HepG2 (cell line): ENCODE results near the gene RCOR3.

Experiments used
- ATF7 ChIP-seq, 2 experiments: fragments of 450-650 bp in 1 of 2; sonication (generic) in 1 of 2; formaldehyde crosslinking in 1 of 2; IDR thresholded peaks; 2 replicates each; pipeline versions ENCODE4 v1.4.0 to v1.6.1; 2016 to 2020; ENCODE audit warnings: antibody characterized with exemption in 1 of 2, mild to moderate bottlenecking in 1 of 2, missing genetic modification reagents in 1 of 2
- CSRNP2 ChIP-seq: sonication (generic); formaldehyde crosslinking; conservative IDR thresholded peaks from 2 replicates; pipeline ENCODE4 v1.8.0; 2022; ENCODE audit warnings: low read depth, missing genetic modification reagents
- KLF9 ChIP-seq: IDR thresholded peaks from 2 replicates; pipeline ENCODE4 v1.6.1; 2016; ENCODE audit warnings: low read depth
- MXI1 ChIP-seq: IDR thresholded peaks from 3 replicates; pipeline ENCODE4 v1.6.1; 2012; ENCODE audit warnings: low read depth, low read length, inconsistent platforms, borderline replicate concordance
- POLR2A ChIP-seq, 2 experiments: IDR thresholded peaks; 2 replicates each; pipeline ENCODE4 v1.6.1; 2011; ENCODE audit warnings: low read depth in 2 of 2, low read length in 2 of 2, mild to moderate bottlenecking in 1 of 2, moderate library complexity in 1 of 2; ENCODE audit not compliant: insufficient read depth in 1 of 2
- PPARG ChIP-seq: conservative IDR thresholded peaks from 2 replicates; pipeline ENCODE4 v1.6.1; 2016; ENCODE audit warnings: missing biosample characterization, missing genetic modification reagents
- SETDB1 ChIP-seq: sonication (generic); formaldehyde crosslinking; IDR thresholded peaks from 2 replicates; pipeline ENCODE4 v1.5.1; 2020; ENCODE audit warnings: missing genetic modification reagents, mild to moderate bottlenecking, borderline replicate concordance
- ZBTB7B ChIP-seq: sonication (generic); formaldehyde crosslinking; IDR thresholded peaks from 2 replicates; pipeline ENCODE4 v1.4.0; 2020; ENCODE audit warnings: missing genetic modification reagents
- ZNF10 ChIP-seq: sonication (generic); formaldehyde crosslinking; IDR thresholded peaks from 2 replicates; pipeline ENCODE4 v1.4.0; 2020; ENCODE audit warnings: mild to moderate bottlenecking, low read depth, missing genetic modification reagents, borderline replicate concordance
- ZNF101 ChIP-seq: sonication (generic); formaldehyde crosslinking; IDR thresholded peaks from 2 replicates; pipeline ENCODE4 v1.4.0; 2020; ENCODE audit warnings: mild to moderate bottlenecking, low read depth, missing genetic modification reagents, borderline replicate concordance
- ZNF549 ChIP-seq: sonication (generic); formaldehyde crosslinking; IDR thresholded peaks from 2 replicates; pipeline ENCODE4 v1.5.0; 2020; ENCODE audit warnings: missing genetic modification reagents
- ZNF746 ChIP-seq: sonication (generic); formaldehyde crosslinking; IDR thresholded peaks from 2 replicates; pipeline ENCODE4 v1.8.0; 2022; ENCODE audit warnings: mild to moderate bottlenecking, missing genetic modification reagents
- ZNF891 ChIP-seq: sonication (generic); formaldehyde crosslinking; IDR thresholded peaks from 2 replicates; pipeline ENCODE4 v1.5.0; 2020; ENCODE audit warnings: mild to moderate bottlenecking, missing genetic modification reagents
- ZSCAN9 ChIP-seq: IDR thresholded peaks from 2 replicates; pipeline ENCODE4 v1.6.1; 2016; ENCODE audit warnings: borderline replicate concordance

GRCh38 chr1:211285196-211285595 lies 26.0 kb downstream of the RCOR3 start:
- no peak for TF ChIP-seq CSRNP2 (CRISPR knock-in tag)
- no peak for TF ChIP-seq MXI1
- TF ChIP-seq KLF9 (CRISPR knock-in tag): no peak
- no peak for TF ChIP-seq SETDB1 (CRISPR knock-in tag)
- TF ChIP-seq ZNF549 (CRISPR knock-in tag): no peak
- TF ChIP-seq POLR2A (IDR thresholded peaks at IDR 0.05; ENCODE audit: insufficient read depth in 1 of 2, low read depth in 2 of 2, low read length in 2 of 2): no peak
- no peak for TF ChIP-seq ZNF891 (CRISPR knock-in tag)
- no peak for TF ChIP-seq ZBTB7B (CRISPR knock-in tag)
- TF ChIP-seq ZSCAN9 (CRISPR knock-in tag): no peak
- TF ChIP-seq ATF7 (IDR thresholded peaks at IDR 0.05): no peak
- no peak for TF ChIP-seq ATF7 (CRISPR knock-in tag; IDR thresholded peaks at IDR 0.05)
- TF ChIP-seq ZNF101 (CRISPR knock-in tag): no peak
- no peak for TF ChIP-seq PPARG (CRISPR knock-in tag)
- no peak for TF ChIP-seq ZNF746 (CRISPR knock-in tag)
- no peak for TF ChIP-seq ZNF10 (CRISPR knock-in tag)
